Spleen (tissue), 7 donors: ENCODE results near the gene GLIS1.

Experiments
- CTCF ChIP-seq, 11 experiments: fragments of 200-600 bp in 7 of 11; fragments of 450-650 bp in 4 of 11; sonication (generic) in 4 of 11; IDR thresholded peaks in 8 of 11; conservative IDR thresholded peaks in 3 of 11; 1 replicate in 7 of 11; 2 replicates in 4 of 11; pipeline versions ENCODE4 v1.4.0 to v1.8.0; 2016 to 2021; ENCODE audit warnings: antibody characterized with exemption in 11 of 11, inconsistent platforms in 4 of 11, mild to moderate bottlenecking in 1 of 11
- POLR2A ChIP-seq, 3 donors: fragments of 450-650 bp; IDR thresholded peaks; one replicate each; pipeline ENCODE4 v1.5.1; 2017; ENCODE audit warnings: antibody characterized with exemption in 3 of 3, mild to moderate bottlenecking in 1 of 3
- donor health status: DM: no; HTN: no; CAD: no; lungs with moderate emphysema.
- donor health status: DM: no; HTN: no; CAD: no.
- donor health status: DM: no; HTN: no; CAD: no.

DNA sequence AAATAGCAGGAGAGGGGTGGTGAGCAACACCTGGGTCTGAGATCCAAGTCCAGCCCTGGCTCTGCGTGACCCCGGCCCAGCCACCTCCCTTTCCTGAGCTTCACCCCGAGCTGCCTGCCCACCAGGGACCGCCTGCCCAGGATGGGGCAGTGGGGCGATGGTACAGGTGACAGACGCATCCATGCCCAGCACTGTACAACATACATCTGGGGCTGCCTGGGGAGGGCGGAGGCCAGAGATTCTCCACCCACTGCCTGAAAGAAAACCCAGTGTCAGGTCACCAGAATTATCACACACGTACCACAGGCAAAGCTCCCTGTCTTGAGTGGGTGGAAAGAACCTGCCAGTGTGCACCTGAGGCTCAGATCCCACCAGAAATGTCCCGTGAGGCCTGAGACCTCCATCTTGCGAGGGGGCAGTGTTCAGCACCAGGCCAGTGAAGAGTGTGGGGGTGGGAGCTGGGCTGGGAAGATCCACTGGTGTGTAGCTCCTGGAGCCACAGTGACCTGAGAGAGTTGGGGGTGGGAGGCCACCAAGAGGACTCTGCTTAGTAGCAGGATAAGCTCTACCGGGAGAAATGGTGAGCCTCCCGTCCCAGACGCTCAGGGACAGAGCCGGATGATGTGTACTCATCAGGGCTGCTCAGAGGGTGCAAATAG, 198.2 kb downstream of the GLIS1 start:
- no peak for TF ChIP-seq CTCF (IDR thresholded peaks at IDR 0.05 in 8 of 11, conservative IDR thresholded peaks at IDR 0.05 in 3 of 11)
- TF ChIP-seq POLR2A (IDR thresholded peaks at IDR 0.05) = no peak
